HG02973 (cell line): ENCODE results near the gene XYLB.

ENCODE experiments used
- ATAC-seq: cut with Tn5 transposase; IDR thresholded peaks from one replicate; pipeline ENCODE4 v1.9.1; 2021; ENCODE audit warnings: moderate library complexity; ENCODE audit not compliant: unreplicated experiment

The XYLB gene

DNA sequence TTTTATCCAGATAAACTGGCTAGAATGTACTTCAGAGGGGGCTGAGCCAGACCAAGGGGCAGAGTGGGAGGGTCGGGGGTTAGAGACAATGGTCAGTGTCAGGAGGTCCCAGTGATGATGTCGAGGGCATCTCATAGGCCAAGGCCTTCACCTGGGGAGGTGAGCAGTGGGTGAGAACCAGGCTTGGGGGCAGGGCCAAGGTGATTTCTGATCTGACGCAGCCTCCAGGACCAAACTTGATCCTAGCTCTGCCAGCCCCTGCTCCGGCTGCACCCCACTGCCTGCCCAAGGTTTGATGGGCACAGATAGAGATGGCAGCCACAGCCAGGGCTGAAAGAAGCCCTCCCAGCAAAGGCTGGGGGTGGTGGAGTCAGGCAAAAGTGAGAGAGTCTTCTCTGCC lies 14.9 kb downstream of the XYLB start:
- ATAC-seq: no peak

DNA sequence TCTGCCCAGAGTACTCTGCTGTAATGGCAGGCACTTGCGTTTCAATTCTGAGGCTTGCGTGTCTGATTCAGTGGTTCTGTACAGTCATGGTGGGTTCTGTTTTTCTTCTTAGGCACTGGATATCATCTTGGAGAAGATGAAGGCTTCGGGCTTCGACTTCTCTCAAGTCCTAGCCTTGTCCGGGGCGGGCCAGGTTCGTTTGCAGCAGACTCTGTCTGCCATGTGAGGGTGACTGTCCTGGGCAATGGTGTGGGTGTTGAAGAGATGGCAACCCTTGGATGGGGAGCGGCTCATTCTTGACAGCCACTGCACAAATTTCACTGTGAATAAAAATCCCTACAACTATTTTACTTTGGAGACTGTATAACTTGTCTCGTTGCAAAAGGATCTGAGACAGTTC lies 16.2 kb downstream of the XYLB start:
- no peak for ATAC-seq

DNA sequence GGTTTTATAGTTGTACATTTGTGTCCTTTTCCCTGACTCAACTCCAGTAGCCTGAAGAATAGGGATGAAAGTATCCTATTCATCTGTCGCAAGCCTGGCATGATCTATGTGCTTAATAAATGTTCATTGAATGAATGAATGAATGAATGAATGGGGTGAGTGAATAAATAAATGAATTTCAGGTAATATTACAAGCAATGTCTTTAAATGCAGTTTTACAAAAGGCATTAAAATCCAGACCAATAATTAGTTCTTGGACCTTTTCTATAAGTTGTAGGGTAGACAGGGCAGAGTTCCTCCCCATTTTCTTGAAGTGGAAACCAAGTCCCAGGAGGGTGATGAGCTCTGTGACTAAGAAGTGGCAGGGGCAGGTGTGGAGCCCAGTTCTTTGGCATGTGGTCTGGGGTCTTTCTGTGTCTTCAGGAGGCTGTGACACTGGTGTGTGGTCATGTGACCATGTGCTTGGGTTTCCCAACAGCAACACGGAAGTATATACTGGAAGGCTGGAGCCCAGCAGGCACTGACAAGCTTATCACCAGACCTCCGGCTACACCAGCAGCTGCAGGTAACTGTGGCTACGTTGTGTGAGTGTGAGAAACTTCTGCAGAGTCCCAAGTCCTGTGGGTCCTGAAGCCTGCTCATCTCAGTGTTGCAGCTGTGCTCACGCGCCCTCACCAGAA lies 18.3 kb downstream of the XYLB start:
- no peak for ATAC-seq

DNA sequence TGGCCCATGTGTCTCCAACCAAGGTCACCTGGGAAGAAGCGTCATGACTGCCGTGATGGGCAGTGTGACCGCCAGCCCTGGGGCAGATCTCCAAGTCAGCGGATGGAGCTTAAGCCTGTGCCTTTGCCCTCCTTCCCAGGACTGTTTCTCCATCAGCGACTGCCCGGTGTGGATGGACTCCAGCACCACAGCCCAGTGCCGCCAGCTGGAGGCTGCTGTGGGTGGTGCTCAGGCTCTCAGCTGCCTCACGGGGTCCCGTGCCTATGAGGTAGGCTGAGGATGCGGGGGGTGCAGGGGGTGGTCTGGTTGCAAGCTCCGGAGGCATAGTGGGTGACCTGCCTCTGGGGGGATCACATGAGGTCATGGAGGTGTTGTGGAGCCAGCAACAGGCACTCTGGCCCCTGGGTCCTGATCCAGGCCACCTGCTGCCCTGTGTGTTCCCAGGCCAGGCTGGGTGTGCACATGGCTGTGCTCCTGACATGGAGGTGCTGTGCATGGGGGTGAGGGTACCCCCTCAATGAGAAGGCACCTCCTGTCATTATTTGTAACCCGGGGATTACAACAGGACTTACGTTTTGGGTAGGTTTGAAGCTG lies 19.0 kb downstream of the XYLB start:
- no peak for ATAC-seq

DNA sequence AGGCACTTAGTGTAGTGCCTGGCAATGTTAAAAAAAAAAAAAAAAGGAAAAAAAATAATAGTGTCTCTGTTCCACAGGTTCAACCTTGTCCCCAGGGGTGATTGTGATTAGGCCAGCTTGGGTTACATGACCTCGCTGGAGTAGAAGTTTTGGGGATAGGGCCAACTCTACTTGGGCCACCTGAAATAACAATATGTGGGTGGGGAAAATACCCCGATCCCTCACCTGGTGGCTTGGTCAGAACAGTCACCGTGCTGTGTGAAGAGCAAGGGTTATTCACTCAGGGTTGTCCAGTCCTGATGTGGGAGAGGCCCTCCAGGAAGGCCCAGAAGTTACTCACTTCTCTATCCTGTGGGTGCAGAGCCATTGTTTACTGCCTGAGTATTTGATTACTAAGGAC lies 19.5 kb downstream of the XYLB start:
- no peak for ATAC-seq

DNA sequence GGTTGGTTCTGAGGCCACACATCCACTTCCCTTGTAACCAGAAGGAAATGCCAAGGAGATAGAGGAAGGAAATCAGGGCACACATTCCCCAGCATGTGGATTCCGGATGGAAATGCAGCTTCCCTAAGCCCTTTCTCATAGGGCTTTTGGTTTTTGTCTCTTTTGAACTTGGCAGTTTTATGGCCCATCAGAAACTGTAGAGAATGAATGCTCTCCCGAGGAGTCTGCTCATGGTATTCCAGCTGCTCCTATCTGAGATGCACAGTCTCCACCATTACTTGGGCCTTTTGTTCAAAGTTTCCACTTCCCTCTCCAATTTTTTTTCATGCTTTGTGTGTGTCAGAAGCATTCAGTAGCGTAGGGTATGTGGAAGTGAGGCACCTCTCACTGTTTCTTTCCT lies 21.2 kb downstream of the XYLB start:
- ATAC-seq: no peak

DNA sequence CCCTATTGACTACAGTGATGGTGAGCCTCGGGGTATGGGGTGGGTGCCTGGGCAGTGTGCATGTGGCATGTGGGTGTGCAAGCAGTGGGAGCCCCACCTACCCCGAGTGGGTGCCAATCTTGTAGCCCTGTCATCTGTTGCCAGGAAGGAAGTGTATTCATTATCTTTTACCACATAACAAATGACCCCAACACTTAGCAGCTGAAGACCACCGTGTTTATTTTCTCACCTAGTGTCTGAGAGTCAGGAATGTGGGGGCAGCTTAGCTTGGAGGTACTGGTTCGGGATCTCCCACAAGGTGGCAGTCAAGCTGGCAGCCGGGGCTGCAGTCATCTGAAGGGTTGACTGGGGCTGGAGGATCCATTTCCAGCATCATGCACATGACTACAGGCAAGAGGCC lies 21.7 kb downstream of the XYLB start:
- ATAC-seq: no peak

DNA sequence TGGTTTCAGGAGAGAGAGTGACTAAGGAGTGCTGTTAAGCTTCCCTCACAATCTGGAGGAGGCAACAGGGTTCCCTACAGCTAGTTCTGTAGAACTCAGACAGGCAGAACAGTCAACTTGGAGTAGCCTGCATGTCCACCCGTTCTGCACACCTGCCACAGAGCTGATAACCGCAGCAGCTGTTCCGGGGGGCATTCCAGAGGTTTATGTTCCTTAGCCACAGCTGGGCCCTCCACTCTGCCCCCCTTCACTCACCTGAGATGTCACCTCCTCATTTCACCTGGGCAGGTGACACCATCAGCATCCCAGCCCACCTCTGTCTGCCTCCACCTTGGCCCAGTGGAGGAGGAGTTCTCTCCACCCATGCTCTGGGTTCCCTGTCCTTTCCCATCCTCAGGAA lies 22.6 kb downstream of the XYLB start:
- ATAC-seq: no peak

DNA sequence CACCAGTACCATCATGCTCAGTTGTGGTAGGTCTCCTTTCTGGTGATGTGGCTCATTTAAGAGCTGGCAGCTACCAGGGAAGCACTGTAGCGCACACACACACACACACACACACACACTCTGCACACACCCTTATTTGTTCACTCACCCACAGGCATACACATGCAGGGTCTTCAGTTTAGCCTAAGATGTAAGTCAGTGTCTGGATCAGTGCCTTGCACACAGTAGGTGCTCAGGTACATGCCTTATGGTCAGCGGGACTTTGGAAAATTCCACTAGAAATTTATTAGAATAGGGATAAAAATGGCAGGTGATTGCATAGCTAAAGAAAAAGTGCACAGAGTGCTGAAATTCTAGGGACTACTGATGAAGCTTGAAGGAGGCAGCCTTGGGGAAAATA lies 23.6 kb downstream of the XYLB start:
- ATAC-seq: no peak

DNA sequence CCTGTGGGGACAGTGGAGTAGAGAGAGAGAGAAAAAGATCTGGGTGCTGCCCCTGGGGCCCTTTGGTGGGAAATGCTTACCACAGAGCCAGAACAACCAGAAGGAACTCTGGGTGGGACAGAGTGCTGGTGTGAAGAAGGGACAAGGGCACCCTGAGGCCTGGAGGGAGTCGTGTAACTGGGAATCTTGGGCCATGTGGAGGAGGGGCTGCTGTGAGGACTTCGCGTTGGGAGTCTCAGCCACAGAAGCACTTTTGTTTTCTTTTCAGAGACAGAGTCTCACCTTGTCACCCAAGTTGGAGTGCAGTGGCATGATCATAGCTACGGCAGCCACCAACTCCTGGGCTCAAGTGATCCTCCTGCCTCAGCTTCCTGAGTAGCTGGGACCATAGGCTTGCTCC lies 24.3 kb downstream of the XYLB start:
- ATAC-seq: no peak

DNA sequence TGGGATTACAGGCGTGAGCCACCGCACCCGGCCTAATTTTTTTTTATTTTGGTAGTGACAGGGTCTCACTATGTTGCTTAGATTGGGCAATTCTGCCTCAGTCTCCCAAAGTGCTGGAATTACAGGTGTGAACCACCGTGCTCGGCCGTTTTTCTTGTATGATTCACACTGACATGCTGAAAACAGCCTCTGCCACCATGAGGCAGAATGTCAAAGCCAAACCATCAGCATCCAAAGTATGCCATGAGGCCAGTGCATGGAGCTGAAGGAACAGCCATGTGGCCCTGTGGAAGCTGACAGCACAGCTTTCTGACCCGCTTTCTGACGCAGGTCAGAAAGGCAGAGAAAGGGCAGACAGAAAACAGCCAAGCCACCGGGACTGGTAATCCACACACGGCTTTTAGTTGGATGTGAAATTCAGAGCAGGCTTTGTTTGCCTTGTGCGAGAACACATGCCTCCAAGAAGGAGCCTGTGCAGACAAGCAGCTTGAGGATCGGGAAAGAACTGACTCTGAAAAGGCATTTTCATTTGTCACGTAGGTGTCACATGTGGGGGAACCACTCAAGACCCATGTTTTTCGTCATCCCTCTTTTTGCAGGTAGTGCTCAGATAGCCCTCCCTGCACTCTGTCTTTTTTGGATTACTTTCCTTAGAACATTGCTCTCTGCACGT lies 25.1 kb downstream of the XYLB start:
- no peak for ATAC-seq

DNA sequence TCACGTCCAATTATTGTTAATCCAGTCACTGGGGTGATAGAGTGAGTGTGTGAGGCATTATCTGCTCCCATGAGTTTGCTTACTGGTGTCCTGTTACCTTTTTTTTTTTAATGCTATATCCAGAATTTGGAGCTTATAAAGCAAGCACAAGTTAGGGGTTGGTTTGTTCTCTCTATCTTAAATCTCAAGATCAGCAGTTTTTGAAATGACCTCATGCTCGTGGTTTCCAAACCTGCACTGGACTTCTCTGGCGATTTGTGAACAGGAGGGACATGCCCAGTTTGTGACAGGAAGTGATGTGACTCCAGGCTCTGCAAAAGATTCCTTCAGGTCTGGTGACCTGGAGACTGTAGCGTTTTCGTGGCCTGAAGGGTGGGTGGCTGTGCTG lies 25.6 kb downstream of the XYLB start:
- no peak for ATAC-seq

DNA sequence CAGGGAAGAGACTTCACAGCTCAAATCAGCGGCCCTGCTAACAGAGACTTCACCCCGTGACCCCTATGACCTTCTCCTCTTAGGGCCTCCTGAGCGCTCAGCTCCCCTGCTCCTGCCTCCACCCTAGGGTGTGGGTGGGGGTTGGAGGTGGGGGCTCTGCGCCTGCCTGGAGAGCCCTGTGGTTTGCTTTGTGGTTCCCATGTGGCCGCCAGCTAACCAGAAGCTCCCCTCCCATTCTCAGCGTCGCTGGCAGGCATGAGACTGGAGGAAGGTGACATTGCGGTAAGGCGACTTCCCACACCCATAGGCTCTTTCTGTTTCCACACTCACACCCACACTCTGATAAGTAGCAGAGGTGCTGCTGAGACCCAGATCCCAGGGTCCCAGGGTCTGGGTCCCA lies 27.6 kb downstream of the XYLB start:
- ATAC-seq: no peak

DNA sequence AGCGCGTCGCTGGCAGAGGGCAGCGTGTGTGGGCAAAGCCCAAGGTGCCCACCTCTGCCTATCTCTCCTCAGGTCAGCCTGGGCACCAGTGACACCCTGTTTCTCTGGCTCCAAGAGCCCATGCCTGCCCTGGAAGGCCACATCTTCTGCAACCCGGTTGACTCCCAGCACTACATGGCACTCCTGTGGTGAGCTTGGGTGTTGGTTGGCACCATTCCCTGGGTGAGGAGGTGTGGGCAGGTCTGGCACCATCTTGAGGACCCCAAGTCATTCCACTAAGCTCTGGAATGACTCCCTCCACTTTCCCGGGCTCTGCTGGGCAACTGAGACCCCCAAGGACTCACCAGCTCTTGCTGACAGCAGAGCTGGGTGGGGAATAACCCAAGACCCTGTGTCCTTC lies 28.5 kb downstream of the XYLB start:
- ATAC-seq: no peak

DNA sequence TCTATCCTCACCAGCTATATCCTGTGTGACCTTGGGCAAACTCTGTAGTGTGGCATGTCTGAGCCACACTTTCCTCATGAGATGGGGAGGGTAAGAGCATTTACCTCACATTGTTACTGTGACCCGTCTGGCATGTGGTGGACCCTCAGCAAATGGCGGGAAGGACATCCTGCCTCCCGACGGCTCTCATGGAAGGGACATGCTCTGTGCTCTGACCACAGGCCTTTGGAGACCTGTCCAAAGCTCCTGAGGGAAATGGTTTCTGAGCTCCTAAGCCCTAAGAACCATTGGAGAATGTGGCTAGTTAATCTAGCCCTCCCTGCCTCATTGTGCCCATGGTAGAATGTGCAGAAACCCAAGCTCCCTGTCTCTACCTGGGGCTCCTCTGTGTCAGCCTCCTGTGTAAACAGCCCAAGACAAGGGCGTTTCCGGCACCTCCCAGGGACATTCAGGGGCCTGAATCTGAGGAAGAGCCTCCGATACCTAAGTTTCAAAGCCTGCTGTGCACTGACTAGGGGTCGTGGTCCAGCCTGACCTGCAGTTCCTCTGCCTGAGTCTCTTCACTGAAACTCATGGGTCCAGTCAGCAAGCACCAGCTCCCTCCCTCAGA lies 29.0 kb downstream of the XYLB start:
- ATAC-seq: no peak

DNA sequence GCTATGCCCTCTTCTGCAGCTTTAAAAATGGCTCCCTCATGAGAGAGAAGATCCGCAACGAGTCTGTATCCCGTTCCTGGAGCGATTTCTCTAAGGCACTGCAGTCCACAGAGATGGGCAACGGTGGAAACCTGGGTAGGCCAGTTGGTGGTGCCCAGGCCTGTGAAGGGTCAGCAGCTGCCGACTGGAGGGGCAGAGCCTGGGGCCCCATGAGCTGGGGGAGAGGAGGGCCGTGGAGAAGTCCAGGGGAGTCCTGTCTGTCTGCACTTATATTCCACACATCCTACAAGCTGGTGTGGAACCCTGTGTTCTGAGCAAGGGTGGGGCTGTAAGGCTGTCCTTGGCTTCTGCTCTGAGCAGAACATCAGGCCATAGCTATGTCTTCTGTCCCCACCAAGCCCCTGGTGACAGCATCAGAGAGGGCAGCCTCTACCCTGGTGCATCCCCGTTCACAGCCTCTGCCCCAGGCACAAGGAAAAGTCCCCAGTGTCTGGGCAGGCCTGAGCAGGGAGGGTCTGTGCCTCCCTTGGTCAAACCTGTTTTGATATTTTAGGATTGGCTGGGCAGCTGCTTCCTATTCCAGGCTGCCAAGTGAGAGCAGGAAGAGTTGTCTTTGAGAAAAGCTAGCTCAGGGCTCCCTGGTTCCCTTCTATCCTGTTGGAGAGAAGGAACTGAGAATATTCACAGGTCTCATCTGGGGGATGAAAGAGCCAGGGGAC lies 29.7 kb downstream of the XYLB start:
- ATAC-seq: no peak

DNA sequence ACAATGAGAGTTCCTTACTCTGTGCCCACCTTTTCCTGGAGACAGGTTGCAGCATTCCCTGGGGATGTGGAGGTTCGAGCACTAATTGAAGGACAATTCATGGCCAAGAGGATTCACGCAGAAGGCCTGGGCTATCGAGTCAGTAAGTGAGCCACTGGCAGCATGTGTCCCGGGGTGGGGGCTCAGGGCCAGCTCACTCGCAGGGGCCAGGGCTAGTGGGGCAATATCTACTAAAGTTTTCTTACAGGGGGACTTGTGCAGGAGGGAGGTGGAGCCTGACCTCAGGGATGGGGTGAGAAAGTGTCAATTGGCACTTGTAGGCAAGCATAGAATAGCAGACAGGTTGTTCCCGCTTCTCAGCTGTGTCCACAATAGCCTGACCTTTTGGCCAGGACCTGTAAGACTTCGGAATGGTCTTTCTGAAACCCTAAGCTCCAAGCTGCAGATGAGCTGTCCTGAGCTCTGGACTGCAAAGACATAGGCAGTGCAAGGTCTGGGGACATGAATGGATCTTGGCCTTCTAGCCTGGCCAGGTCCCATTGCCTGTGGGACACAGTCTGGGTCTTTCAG lies 32.7 kb downstream of the XYLB start:
- ATAC-seq: no peak

DNA sequence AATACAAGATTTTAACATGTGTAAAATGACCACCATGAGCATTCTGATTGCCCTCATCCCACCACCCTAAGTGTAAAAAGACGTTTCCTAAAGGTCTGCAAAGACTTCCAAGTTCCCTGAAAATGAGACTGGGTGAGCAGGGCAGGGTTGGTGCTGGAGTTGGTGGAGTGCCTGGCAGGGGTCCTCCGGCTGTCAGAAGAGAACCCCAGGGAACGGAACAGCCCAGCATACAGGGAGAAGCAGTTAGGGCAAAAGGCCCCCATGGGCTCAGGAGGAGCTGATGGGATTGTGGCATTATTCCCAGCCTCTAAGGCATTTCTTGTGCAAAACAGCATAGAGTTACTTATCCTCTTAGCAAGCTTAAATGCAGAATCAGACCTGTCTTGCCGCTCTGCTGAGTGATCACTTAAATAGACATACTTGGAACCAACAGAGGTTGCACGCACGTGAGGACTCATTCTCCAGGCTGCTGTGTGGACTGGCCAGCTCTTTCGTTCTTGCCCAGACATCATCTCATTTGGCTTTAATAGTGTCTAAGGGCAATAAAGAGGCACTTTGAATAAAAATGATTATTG lies 36.0 kb downstream of the XYLB start:
- no peak for ATAC-seq

DNA sequence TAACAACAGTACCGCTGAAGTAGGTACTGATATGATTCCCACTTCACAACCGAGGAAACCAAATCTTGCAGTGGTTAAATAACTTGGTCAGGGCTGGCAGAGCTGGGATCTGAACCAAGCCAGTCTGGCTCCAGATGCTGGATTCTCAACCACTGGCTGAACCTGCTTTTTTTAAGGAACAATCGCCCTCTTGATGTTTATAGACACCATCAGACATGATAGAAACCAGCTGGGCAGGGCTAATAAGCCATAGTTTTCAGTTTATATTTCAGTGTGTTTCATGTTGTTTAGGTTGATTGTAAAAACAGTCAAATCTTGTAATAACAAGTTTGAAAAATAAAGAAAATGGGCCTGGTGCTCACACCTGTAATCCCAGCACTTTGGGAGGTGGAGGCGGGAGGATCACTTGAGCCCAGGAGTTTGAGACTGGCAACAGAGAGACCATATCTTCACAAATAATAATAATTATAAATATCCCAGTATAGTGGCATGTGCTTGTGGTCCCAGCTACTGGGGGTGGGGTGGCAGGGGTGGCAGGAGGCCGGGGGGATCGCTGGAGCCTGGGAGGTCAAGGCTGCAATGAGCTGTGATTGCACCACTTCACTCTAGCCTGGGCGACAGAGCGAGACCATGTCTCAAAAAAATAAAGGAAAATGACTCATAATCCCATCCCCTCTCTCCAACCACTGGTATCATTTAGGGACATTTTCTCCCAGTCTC lies 36.7 kb downstream of the XYLB start:
- no peak for ATAC-seq
